Stimulated activated naive CD4-positive, alpha-beta T cell treated with Interleukin-2 at 50 U/mL for 16 hours (primary cell): ENCODE measurements around the gene RPS6KA2.

Experiments
- DNase-seq: peaks from one replicate; lab custom pipeline; 2025; lab: John Stamatoyannopoulos, UW

Gene RPS6KA2

GRCh38 chr6:166656230-166657151 is 29.4 kb upstream of the RPS6KA2 start:
- DNase-seq: no peak

- DNase-seq: no peak
Observed at GRCh38 chr6:166655713-166656229, 28.7 kb upstream of the RPS6KA2 start.

GRCh38 chr6:166655251-166655650 is 28.2 kb upstream of the RPS6KA2 start:
- DNase-seq: no peak

DNA sequence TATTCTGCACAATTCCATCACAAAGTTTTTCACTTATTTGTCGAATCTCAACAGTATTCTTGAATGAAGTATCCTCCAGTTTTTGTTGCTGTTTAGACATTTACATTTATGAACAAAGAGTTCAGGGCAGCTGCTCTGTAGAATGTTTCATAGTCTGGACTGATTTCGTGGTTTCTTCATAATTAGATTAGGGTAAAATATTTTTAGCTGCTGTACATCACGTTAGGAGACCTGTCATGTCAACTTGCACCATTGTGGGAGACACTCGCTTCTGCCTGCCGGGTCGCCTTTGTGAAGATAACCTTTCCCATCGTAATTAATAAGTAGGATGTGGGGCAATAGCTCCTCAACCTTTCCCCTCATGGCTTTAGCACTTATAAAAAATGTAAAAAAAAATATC is 27.5 kb upstream of the RPS6KA2 start:
- no peak for DNase-seq

- no peak for DNase-seq
Observed at GRCh38 chr6:166653639-166653941, 26.5 kb upstream of the RPS6KA2 start.

DNA sequence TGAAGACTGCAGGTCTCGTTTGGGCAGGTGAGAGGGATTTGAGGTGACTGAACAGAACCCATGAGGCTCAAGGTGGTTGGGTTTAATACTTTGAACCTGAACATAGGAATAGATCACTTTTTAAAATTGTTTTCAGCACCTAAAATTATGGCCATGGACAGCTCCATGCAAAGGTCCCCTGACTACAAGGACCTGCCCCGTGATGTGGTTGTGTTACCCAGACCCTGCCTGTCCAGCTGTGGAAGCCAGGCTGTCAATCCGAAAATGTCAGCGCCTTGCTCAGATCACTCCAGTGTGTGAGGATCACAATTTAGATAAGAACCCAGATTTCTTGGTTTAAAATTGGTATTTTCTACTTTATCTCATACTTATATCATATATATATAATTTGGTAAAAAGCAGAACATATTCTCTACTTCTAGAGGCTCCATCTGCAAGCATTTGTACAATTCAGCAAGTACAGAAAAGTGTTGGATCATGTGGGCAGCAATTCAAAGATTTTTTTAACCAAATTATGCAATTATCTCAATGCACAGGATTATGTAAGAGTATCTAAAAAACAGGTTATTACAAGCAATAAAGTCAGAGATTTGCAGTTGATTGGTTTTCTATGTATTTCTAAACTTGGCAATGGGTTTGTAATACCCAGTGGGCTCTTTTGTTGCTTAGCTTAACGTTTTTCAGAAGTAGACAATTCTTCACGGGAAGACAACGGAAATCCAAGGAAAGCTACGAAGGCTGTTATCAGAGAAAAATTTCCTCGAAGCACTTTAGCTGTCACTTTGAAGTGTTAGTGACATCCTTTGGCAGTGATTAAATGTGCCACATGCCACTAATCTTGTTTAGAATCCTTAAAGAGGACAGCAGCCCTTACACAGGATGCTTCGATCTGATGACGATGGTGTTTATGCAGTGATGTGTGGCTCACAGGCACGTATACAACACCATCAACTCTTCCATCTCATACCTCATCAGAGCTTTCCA is 24.1 kb upstream of the RPS6KA2 start:
- DNase-seq: no peak

DNA sequence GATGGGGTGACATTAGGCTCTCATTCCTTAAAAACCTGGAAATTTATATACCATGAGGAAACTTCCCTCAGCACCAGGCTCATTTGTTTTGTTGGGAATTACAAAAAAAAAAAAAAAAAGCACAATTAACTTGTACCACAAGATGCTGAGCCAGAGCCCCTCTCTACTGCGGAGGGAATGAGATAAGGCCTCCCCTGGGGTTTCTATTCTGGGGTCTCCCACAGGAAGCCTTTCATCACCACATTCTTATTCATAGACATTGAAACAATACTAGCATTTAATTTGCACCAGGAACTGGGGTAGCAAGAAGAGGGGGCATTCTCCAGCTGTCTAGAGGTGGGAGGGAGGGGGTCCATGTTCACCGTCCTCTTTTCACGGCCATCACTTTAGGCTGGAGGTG is 23.0 kb upstream of the RPS6KA2 start:
- no peak for DNase-seq

- no peak for DNase-seq
Observed at GRCh38 chr6:166648846-166649245, 21.8 kb upstream of the RPS6KA2 start.

GRCh38 chr6:166647896-166648295 is 20.8 kb upstream of the RPS6KA2 start:
- DNase-seq: no peak

DNA sequence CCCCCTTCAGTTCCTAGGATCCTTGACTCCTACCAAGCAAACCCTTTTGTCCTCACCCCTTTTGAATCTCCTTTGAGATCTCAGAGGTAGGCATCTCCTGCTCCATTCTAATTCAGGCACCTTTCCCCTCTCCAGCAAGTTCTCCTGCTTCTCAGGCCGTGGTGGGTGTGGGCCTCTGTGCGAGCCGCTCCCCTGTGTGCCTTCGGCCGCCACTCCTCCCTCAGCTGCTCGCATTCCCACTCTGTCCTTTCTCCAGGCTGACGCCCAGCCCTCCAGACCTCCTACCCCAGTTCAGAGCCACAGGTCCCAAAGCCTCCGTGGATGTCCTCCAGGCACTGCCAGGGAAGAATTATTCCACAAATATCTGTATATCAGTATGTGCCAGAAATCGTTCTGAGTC is 19.7 kb upstream of the RPS6KA2 start:
- DNase-seq: no peak

GRCh38 chr6:166645896-166646295 is 18.8 kb upstream of the RPS6KA2 start:
- no peak for DNase-seq

DNA sequence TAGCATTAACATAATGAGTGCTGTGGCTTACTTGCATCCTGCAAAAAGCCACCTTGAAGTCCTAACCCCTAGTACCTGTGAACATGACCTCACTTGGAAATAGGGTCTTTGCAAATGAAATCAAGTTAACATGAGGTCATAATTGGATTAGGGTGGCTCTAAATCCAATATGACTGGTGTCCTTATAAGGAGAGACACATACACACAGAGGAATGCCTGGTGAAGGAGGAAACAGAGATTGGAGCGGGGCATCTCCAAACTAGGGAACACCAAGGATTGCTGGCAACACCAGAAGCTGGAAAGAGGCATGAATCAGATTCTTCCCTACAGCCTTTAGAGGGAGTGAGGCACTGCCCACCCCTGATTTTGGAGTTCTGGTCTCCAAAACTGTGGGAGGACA is 17.6 kb upstream of the RPS6KA2 start:
- DNase-seq: no peak

GRCh38 chr6:166643891-166644590 is 17.0 kb upstream of the RPS6KA2 start:
- no peak for DNase-seq

GRCh38 chr6:166642646-166643045 is 15.6 kb upstream of the RPS6KA2 start:
- no peak for DNase-seq

DNA sequence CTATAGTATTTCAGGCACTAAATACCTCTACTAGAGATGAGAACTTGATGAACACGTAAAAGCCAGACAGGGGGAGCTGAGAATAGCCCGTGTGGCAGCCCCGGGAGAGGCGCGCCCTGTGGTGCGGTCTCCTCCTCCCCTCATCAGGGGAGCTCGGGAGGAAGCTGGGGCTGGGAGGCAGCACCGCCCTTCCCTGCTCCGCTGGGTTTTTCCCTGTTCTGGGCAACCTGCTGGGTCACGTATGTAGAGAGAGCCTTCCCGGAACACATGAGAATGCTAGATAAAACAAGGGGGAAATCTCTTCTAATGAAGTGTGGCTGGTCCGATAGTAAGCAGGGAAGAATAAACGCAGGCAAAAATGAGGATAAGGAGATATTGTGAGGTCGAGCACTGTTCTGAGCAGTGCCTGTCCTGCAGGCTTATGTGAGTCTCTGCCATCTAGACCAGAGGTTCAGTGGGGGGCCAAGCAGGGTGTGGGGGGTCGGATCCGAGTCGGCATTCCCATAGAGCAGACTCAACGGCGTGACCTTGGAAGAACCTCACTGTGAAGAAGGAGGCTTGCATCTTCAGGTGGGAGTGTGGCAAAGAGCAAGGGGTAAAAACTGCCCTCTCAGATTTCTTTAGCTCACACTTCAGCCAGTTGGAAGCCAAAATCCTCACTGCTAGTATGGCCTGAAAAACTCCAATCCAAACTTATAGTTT is 13.4 kb upstream of the RPS6KA2 start:
- DNase-seq: no peak

GRCh38 chr6:166639921-166640320 is 12.9 kb upstream of the RPS6KA2 start:
- no peak for DNase-seq

DNA sequence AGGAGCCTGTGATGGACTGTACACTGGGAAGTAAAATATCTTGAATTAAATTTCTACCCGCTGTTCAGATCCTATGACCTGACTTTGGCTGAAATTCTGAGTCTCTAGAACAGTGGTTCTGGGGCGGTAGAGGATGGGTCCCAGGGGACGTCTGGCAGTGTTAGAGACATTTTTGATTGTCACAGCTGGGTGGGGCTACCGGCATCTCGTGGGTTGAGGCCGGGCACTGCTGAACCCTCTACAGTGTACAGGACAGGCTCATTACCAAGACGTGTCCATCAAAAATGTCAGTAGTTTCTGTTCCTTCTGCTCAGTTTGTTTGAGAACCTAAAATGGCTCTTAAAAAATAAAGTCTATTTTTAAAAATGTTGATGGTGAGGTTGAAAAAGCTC is 11.5 kb upstream of the RPS6KA2 start:
- DNase-seq: no peak

DNA sequence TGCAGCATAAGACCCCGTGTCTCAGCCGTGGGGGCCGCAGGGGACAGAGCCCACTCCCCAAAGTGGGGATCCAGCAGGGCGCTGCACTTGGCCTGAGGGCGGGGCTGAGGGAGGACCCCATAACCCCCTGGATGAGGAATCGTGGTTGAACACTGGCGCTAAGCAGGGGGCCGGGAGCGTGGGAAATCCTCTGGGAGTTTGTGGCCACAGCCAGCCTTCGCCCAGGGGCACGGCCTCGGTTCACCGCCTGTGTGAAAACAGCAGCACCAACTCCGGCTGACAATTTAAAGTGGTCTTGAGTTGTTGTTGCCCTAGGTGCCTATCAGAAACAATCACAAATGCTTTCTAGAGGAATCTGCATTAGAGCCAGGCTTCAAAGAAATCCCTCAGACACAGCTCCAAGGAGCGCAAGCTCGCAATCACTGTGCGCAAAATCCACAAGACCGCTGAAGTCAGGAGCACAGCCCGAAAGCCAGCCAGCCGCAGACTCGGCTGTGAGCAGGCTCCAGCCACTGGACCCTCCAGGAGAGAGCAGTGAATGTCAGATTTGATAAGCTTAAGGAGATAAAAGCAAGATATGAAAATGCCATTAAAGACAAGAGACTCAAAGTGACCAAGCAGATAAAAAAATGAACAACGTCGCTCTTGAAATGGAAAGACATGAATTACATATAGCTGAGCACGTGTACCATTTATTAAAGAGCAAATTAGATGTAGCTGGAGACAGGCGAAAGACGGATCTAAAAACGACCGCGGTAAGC is 10.9 kb upstream of the RPS6KA2 start:
- DNase-seq: no peak

DNA sequence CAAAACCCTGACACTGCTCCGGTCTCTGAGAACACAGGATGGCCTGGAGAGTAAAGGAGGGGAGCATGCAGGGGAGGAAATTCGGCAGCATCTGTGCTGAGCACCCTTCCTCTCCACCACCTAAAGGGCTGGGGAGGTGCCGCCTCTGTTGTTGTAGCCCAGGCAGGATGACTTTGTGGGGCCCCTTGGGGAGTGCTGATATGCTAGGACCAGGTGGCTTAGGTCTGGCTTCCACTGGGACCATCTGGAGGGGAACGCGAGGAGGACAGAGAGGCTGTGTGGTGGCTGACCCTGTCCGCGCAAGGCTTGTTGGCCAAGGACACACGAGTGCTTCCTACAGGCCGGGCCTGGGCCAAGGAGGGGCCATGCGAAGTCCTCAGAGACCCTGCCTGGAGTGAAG is 9.9 kb upstream of the RPS6KA2 start:
- no peak for DNase-seq

- no peak for DNase-seq
Observed at GRCh38 chr6:166636191-166636933, 9.3 kb upstream of the RPS6KA2 start.
